CD8-positive, alpha-beta memory T cell (primary cell): ENCODE measurements around the gene AFF2. TPM values are rescaled to one million over a fixed set of nuclear protein-coding genes. Genes with fewer than 3 reads are reported as not detected.
"Not testable (repeated sequence)": the region's sequence is repeated elsewhere in the genome, so short reads cannot be mapped to it uniquely, and the experiment has no call there.

Experiments used
- CTCF ChIA-PET: fragments of 350-600 bp; sonication (Branson Sonifier 250); formaldehyde crosslinking; loops from one replicate; lab custom pipeline; 2021; ENCODE audit warnings: antibody characterized with exemption; lab: Charles Lee
- POLR2A ChIA-PET: fragments of 350-600 bp; sonication (Branson Sonifier 250); formaldehyde crosslinking; loops from one replicate; lab custom pipeline; 2021; ENCODE audit warnings: antibody characterized with exemption; lab: Charles Lee
- DNase-seq, 5 donors: peaks; one replicate each; pipeline versions ENCODE4 v3.0.0 to v3.0.0-alpha.2; 2020 to 2022; ENCODE audit warnings: mixed read lengths in 1 of 5
- H3K27ac ChIP-seq: one replicate; pipeline ENCODE4 v1.7.0; 2013; ENCODE audit warnings: low read depth, mild to moderate bottlenecking, low read length, moderate library complexity
- H3K27me3 ChIP-seq: 2 replicates; pipeline ENCODE4 v1.7.0; 2013; ENCODE audit warnings: low read length, mild to moderate bottlenecking; ENCODE audit not compliant: insufficient read depth, poor library complexity, severe bottlenecking
- H3K36me3 ChIP-seq: 2 replicates; pipeline ENCODE4 v1.7.0; 2013; ENCODE audit warnings: mild to moderate bottlenecking, low read length, moderate library complexity; ENCODE audit not compliant: insufficient read depth
- H3K4me1 ChIP-seq: 2 replicates; pipeline ENCODE4 v1.7.0; 2013; ENCODE audit warnings: mild to moderate bottlenecking, low read length, moderate library complexity; ENCODE audit not compliant: insufficient read depth
- H3K4me3 ChIP-seq: 2 replicates; pipeline ENCODE4 v1.7.0; 2013; ENCODE audit warnings: mild to moderate bottlenecking, low read length
- H3K9me3 ChIP-seq: 2 replicates; pipeline ENCODE4 v1.7.0; 2013; ENCODE audit warnings: mild to moderate bottlenecking, low read length
- H3K27ac Mint-ChIP-seq, 8 donors: one replicate each; pipeline ENCODE4 v1.8.0; 2020 to 2021; ENCODE audit warnings: mixed read lengths in 8 of 8, mild to moderate bottlenecking in 6 of 8, inconsistent platforms in 3 of 8, moderate library complexity in 3 of 8
- H3K27me3 Mint-ChIP-seq, 2 donors: one replicate each; pipeline ENCODE4 v1.8.0; 2020 to 2021; ENCODE audit warnings: mixed read lengths in 2 of 2, mild to moderate bottlenecking in 1 of 2, moderate library complexity in 1 of 2
- H3K36me3 Mint-ChIP-seq, 3 donors: one replicate each; pipeline ENCODE4 v1.8.0; 2020 to 2021; ENCODE audit warnings: mixed read lengths in 3 of 3, inconsistent platforms in 1 of 3, mild to moderate bottlenecking in 1 of 3
- H3K4me1 Mint-ChIP-seq, 3 donors: one replicate each; pipeline ENCODE4 v1.8.0; 2020 to 2021; ENCODE audit warnings: mixed read lengths in 3 of 3, inconsistent platforms in 1 of 3, mild to moderate bottlenecking in 1 of 3
- H3K4me3 Mint-ChIP-seq, 7 donors: one replicate each; pipeline ENCODE4 v1.8.0; 2020 to 2021; ENCODE audit warnings: mixed read lengths in 7 of 7, mild to moderate bottlenecking in 6 of 7, moderate library complexity in 4 of 7, inconsistent platforms in 2 of 7
- H3K9me3 Mint-ChIP-seq, 5 donors: one replicate each; pipeline ENCODE4 v1.8.0; 2020 to 2022; ENCODE audit warnings: mixed read lengths in 5 of 5, mild to moderate bottlenecking in 3 of 5, moderate library complexity in 2 of 5, inconsistent platforms in 1 of 5
- polyA plus RNA-seq: library from polyadenylated mRNA; unstranded; fragments of 300-500 nt; fragmentation: Illumina TruSeq; gene quantifications from one replicate; pipeline ENCODE4 v1.2.3, GENCODE V29; 2021
- total RNA-seq, 2 experiments: library from RNA; stranded (reverse); gene quantifications; one replicate each; pipeline ENCODE4 v1.2.3, GENCODE V29; 2021

Gene AFF2
- total and polyA plus RNA-seq, 3 experiments from 2014 or later, result 0.27 to 0.33 TPM; not detected in 1

DNA sequence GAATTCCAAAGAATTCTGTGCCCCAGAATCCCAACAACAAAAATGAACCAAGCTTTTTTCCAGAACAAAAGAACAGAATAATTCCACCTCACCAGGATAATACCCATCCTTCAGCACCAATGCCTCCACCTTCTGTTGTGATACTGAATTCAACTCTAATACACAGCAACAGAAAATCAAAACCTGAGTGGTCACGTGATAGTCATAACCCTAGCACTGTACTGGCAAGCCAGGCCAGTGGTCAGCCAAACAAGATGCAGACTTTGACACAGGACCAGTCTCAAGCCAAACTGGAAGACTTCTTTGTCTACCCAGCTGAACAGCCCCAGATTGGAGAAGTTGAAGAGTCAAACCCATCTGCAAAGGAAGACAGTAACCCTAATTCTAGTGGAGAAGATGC is 161.6 kb downstream of the AFF2 start:
- no peak overlapping the region for H3K27ac ChIP-seq
- POLR2A ChIA-PET, result no interaction called here
- H3K27me3 Mint-ChIP-seq, result no peaks in the 10 kb centered on the region
- H3K4me3 ChIP-seq, result no peak overlapping the region
- no peak overlapping the region for H3K27ac Mint-ChIP-seq
- no peaks in the 10 kb centered on the region for H3K4me1 Mint-ChIP-seq
- H3K4me1 ChIP-seq, result no peaks in the 10 kb centered on the region
- H3K36me3 Mint-ChIP-seq, result no peaks in the 10 kb centered on the region
- H3K36me3 ChIP-seq, result no peaks in the 10 kb centered on the region
- no peaks in the 10 kb centered on the region for H3K9me3 ChIP-seq
- CTCF ChIA-PET, result no interaction called here
- no peak overlapping the region for H3K4me3 Mint-ChIP-seq
- H3K27me3 ChIP-seq, result no peaks in the 10 kb centered on the region
- no peak for DNase-seq
- peaks cover 0 to 3% (median 0%) of the 10 kb centered on the region in 5 donors for H3K9me3 Mint-ChIP-seq

GRCh38 chrX:148664171-148664570 is 163.8 kb downstream of the AFF2 start:
- ChIA-PET POLR2A (no interaction called here), CTCF (no interaction called here)
- no peak overlapping the region for H3K27ac Mint-ChIP-seq
- Histone ChIP-seq H3K9me3 (no peaks in the 10 kb centered on the region), H3K27ac (no peak overlapping the region), H3K27me3 (no peaks in the 10 kb centered on the region), H3K4me1 (no peaks in the 10 kb centered on the region), H3K4me3 (no peak overlapping the region), H3K36me3 (no peaks in the 10 kb centered on the region)
- H3K36me3 Mint-ChIP-seq, result peaks cover 0 to 7% (median 0%) of the 10 kb centered on the region in 3 donors
- peaks cover 4 to 14% (median 12%) of the 10 kb centered on the region in 5 donors for H3K9me3 Mint-ChIP-seq
- DNase-seq, result no peak
- no peaks in the 10 kb centered on the region for H3K4me1 Mint-ChIP-seq
- H3K4me3 Mint-ChIP-seq, result no peak overlapping the region
- no peaks in the 10 kb centered on the region for H3K27me3 Mint-ChIP-seq

DNA sequence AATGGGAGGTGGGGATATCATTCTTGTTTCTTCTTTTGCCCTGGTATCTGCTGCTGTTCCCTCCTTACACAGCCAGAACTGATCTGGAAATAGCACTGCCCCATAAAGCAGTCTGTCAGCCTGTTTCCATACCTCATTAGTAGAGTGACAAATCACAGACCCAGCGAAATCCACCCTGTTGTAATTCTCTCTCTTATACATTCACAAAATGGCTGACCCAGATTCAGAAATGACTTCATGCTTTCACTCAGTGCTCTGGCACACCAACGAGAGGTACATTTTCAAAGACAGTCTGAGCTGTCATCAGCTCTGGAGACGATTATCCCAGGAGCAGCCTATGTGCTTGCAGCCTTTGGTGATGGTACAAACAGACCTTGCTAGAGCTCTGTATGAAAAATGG is 164.6 kb downstream of the AFF2 start:
- H3K4me1 Mint-ChIP-seq, result no peaks in the 10 kb centered on the region
- peaks cover 4 to 20% (median 15%) of the 10 kb centered on the region in 5 donors for H3K9me3 Mint-ChIP-seq
- H3K36me3 Mint-ChIP-seq, result peaks cover 0 to 8% (median 0%) of the 10 kb centered on the region in 3 donors
- H3K4me3 Mint-ChIP-seq, result no peak overlapping the region
- Histone ChIP-seq H3K4me1 (no peaks in the 10 kb centered on the region), H3K9me3 (no peaks in the 10 kb centered on the region), H3K27ac (no peak overlapping the region), H3K4me3 (no peak overlapping the region), H3K27me3 (no peaks in the 10 kb centered on the region), H3K36me3 (no peaks in the 10 kb centered on the region)
- ChIA-PET CTCF (no interaction called here), POLR2A (no interaction called here)
- H3K27ac Mint-ChIP-seq, result no peak overlapping the region
- H3K27me3 Mint-ChIP-seq, result no peaks in the 10 kb centered on the region
- DNase-seq, result no peak

DNA sequence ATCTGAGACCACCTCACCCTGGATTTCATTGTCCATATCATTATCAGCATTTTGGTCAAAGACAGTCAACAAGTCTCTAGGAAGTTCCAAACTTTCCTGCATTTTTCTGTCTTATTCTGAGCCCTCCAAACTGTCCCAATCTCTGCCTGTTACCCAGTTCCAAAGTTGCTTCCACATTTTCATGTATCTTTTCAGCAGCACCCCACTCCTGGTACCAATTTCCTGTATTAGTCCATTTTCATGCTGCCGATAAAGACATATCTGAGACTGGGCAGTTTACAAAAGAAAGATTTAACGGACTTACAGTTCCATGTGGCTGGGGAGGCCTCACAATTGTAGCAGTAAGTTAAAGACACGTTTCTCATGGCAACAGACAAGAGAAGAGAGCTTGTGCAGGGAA is 168.8 kb downstream of the AFF2 start:
- H3K36me3 ChIP-seq, H3K4me3 Mint-ChIP-seq, H3K4me1 ChIP-seq, H3K36me3 Mint-ChIP-seq, POLR2A ChIA-PET, H3K27ac ChIP-seq, H3K27ac Mint-ChIP-seq, H3K27me3 Mint-ChIP-seq, DNase-seq, H3K9me3 ChIP-seq, H3K4me1 Mint-ChIP-seq, H3K4me3 ChIP-seq, CTCF ChIA-PET, H3K27me3 ChIP-seq: not testable (repeated sequence)
- peaks cover 8 to 28% (median 20%) of the 10 kb centered on the region in 5 donors for H3K9me3 Mint-ChIP-seq

DNA sequence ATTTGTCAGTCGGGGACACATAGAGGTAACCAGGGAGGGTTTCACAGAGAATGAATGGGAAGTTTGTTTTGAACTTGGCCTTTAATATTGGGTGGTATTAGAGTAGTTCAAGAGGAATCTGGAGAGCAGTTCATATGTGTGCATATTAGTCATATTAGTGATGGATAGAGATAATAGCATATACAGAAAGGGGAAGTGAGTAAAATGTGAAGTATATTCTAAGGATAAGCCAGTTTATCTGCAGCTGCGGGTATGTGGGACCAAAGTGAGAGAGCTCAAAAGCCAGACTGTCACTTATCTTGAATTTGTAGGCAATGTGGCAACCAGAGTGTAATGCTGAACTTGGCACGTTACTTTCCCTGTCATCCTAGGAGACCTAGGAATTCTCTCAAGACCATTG is 169.9 kb downstream of the AFF2 start:
- POLR2A ChIA-PET, result no interaction called here
- DNase-seq, result no peak

DNA sequence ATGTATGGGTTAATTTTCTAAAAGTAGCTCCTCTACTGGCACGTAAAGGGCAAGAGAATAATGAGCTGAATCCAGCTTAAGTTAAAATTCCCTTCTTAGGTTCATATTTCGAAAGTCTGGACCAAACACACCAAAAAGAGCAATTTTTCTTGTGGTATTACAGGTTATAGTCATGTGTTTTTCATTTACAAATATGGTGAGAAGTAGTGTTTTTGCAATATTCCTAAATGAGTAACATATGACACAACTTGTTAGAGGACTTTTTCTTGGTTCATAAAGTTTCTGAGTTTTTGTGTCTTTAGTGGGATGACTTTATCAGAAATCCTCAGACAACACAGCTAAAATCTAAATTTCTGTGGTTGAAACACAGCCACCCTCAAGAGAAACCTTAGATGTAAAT is 172.1 kb downstream of the AFF2 start:
- H3K9me3 ChIP-seq, result no peaks in the 10 kb centered on the region
- H3K4me3 Mint-ChIP-seq, result no peak overlapping the region
- peaks cover 5 to 22% (median 15%) of the 10 kb centered on the region in 5 donors for H3K9me3 Mint-ChIP-seq
- H3K27me3 ChIP-seq, result no peaks in the 10 kb centered on the region
- no peak overlapping the region for H3K27ac ChIP-seq
- no peak overlapping the region for H3K27ac Mint-ChIP-seq
- no peaks in the 10 kb centered on the region for H3K36me3 ChIP-seq
- no peak for DNase-seq
- no peaks in the 10 kb centered on the region for H3K4me1 Mint-ChIP-seq
- no peaks in the 10 kb centered on the region for H3K4me1 ChIP-seq
- H3K36me3 Mint-ChIP-seq, result peaks cover 0 to 4% (median 0%) of the 10 kb centered on the region in 3 donors
- ChIA-PET CTCF (no interaction called here), POLR2A (no interaction called here)
- no peak overlapping the region for H3K4me3 ChIP-seq
- H3K27me3 Mint-ChIP-seq, result peaks cover 0 to 3% of the 10 kb centered on the region in 2 donors

More for the DNA sequence above, 169.9 kb downstream of the AFF2 start:
- Histone ChIP-seq H3K36me3 (no peaks in the 10 kb centered on the region), H3K27ac (no peak overlapping the region), H3K9me3 (no peaks in the 10 kb centered on the region), H3K4me1 (no peaks in the 10 kb centered on the region), H3K4me3 (no peak overlapping the region), H3K27me3 (no peaks in the 10 kb centered on the region)
- Mint-ChIP-seq H3K9me3 (peaks cover 8 to 28% (median 20%) of the 10 kb centered on the region in 5 donors), H3K36me3 (peaks cover 0 to 8% (median 0%) of the 10 kb centered on the region in 3 donors), H3K27me3 (peaks cover 0 to 3% of the 10 kb centered on the region in 2 donors), H3K27ac (no peak overlapping the region), H3K4me3 (no peak overlapping the region), H3K4me1 (no peaks in the 10 kb centered on the region)
- CTCF ChIA-PET, result no interaction called here

GRCh38 chrX:148681605-148682004 is 181.2 kb downstream of the AFF2 start:
- POLR2A ChIA-PET, result no interaction called here
- Histone ChIP-seq H3K36me3 (no peaks in the 10 kb centered on the region), H3K9me3 (no peaks in the 10 kb centered on the region), H3K4me1 (no peaks in the 10 kb centered on the region), H3K4me3 (no peak overlapping the region), H3K27me3 (no peaks in the 10 kb centered on the region), H3K27ac (no peak overlapping the region)
- Mint-ChIP-seq H3K4me1 (no peaks in the 10 kb centered on the region), H3K4me3 (no peak overlapping the region), H3K27me3 (peaks cover 0 to 5% of the 10 kb centered on the region in 2 donors), H3K9me3 (no peaks in the 10 kb centered on the region), H3K36me3 (no peaks in the 10 kb centered on the region), H3K27ac (no peak overlapping the region)
- CTCF ChIA-PET, result no interaction called here
- DNase-seq, result no peak

DNA sequence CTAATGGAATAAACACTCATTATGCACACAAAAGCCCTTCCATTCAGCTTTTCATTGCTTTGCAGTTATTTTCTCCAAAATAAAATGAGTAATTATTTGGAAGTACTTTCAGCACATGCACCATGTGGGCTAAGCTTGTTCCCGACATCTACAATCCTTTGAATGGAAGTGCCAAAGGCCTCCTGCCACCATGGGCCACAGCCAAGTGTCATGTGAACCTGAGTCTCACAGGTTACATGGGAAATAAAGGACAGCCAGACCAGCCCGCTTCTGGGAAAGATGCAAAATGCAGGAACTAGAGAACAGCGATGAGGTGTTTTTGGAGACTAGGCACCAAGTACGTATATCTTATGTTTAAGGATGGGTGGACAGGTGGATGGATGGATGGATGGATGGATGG is 181.8 kb downstream of the AFF2 start:
- Mint-ChIP-seq H3K4me1 (no peaks in the 10 kb centered on the region), H3K36me3 (no peaks in the 10 kb centered on the region), H3K4me3 (no peak overlapping the region), H3K27me3 (peaks cover 0 to 5% of the 10 kb centered on the region in 2 donors), H3K27ac (no peak overlapping the region), H3K9me3 (no peaks in the 10 kb centered on the region)
- ChIA-PET POLR2A (no interaction called here), CTCF (no interaction called here)
- Histone ChIP-seq H3K4me3 (no peak overlapping the region), H3K27me3 (no peaks in the 10 kb centered on the region), H3K4me1 (no peaks in the 10 kb centered on the region), H3K9me3 (no peaks in the 10 kb centered on the region), H3K36me3 (no peaks in the 10 kb centered on the region), H3K27ac (no peak overlapping the region)
- no peak for DNase-seq

DNA sequence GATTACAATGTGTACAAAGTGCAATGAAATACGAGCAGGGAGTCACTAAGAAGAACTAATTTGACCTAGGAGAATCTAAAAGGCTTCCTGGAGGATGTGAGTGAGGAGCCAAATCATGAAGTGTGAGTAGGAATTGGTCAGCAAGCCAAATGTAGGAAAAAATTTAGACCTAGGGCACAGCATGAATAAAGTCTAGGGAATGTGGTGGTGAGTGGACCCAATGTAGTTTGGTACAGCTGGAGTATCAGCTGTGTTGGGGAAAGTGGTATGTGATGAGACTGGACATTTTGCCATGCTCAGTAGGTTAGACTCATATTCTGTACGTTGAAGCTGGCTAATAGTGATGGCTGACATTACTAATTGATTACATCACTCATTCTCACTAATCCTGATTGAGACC is 191.0 kb downstream of the AFF2 start:
- Mint-ChIP-seq H3K4me3 (no peak overlapping the region), H3K4me1 (no peaks in the 10 kb centered on the region), H3K9me3 (no peaks in the 10 kb centered on the region), H3K27me3 (no peaks in the 10 kb centered on the region), H3K27ac (no peak overlapping the region), H3K36me3 (no peaks in the 10 kb centered on the region)
- no peak overlapping the region for H3K4me3 ChIP-seq
- H3K36me3 ChIP-seq, result no peaks in the 10 kb centered on the region
- ChIA-PET CTCF (no interaction called here), POLR2A (no interaction called here)
- no peaks in the 10 kb centered on the region for H3K27me3 ChIP-seq
- no peak for DNase-seq
- no peak overlapping the region for H3K27ac ChIP-seq
- no peaks in the 10 kb centered on the region for H3K4me1 ChIP-seq
- H3K9me3 ChIP-seq, result no peaks in the 10 kb centered on the region
